Transverse colon (tissue), 4 donors: Measurements from ENCODE around the gene KIF20B. TPM values are rescaled to one million over a fixed set of nuclear protein-coding genes. Genes with fewer than 3 reads are reported as not detected.

Experiments
- DNase-seq: peaks from one replicate; pipeline ENCODE4 v3.0.0-alpha.2; 2019
- H3K27ac ChIP-seq, 4 donors: fragments of 200-600 bp; sonication (generic); 2 replicates each; pipeline ENCODE4 v1.5.1; 2016 to 2018; ENCODE audit warnings: inconsistent platforms in 4 of 4
- H3K27me3 ChIP-seq: fragments of 200-600 bp; sonication (generic); 2 replicates; pipeline ENCODE4 v1.5.1; 2017; ENCODE audit warnings: inconsistent platforms
- H3K36me3 ChIP-seq, 4 donors: fragments of 200-600 bp; sonication (generic); 2 replicates each; pipeline ENCODE4 v1.5.1; 2017 to 2019; ENCODE audit warnings: inconsistent platforms in 4 of 4
- H3K4me1 ChIP-seq, 4 donors: fragments of 200-600 bp; sonication (generic); 2 replicates each; pipeline ENCODE4 v1.5.1; 2017 to 2020; ENCODE audit warnings: inconsistent platforms in 4 of 4
- H3K4me3 ChIP-seq, 4 donors: fragments of 200-600 bp; sonication (generic); 1 replicate in 1 of 4; 2 replicates in 3 of 4; pipeline versions ENCODE4 v1.5.1 to v1.6.1; 2017 to 2019; ENCODE audit warnings: inconsistent platforms in 4 of 4
- H3K9me3 ChIP-seq, 2 donors: fragments of 200-600 bp; sonication (generic); 2 replicates each; pipeline ENCODE4 v1.5.1; 2017 to 2019; ENCODE audit warnings: inconsistent platforms in 2 of 2
- CTCF ChIP-seq, 5 experiments: fragments of 200-600 bp in 3 of 5; fragments of 450-650 bp in 2 of 5; sonication (generic) in 3 of 5; IDR thresholded peaks; 1 replicate in 2 of 5; 2 replicates in 3 of 5; pipeline ENCODE4 v1.5.1; 2016 to 2017; ENCODE audit warnings: antibody characterized with exemption in 5 of 5, inconsistent platforms in 3 of 5, mild to moderate bottlenecking in 2 of 5, moderate library complexity in 1 of 5
- EP300 ChIP-seq: sonication (generic); formaldehyde crosslinking; IDR thresholded peaks from one replicate; pipeline ENCODE4 v1.6.1; 2017; ENCODE audit warnings: antibody characterized with exemption, low read depth
- POLR2A ChIP-seq: fragments of 450-650 bp; IDR thresholded peaks from one replicate; pipeline ENCODE4 v1.6.1; 2016; ENCODE audit warnings: antibody characterized with exemption, mild to moderate bottlenecking, moderate library complexity
- POLR2AphosphoS5 ChIP-seq, 3 donors: sonication (generic); formaldehyde crosslinking; IDR thresholded peaks; one replicate each; pipeline ENCODE4 v1.6.1; 2016; ENCODE audit warnings: antibody characterized with exemption in 3 of 3
- WGBS, 2 donors: methylation state at CpG; one replicate each; pipeline ENCODE4 v1.1.5; 2018; ENCODE audit warnings: low coverage in 1 of 2; 5-methylcytosine and 5-hydroxymethylcytosine counted together
- in situ Hi-C, 4 donors: fragments of 200-750 bp; cut with MboI; loops; one replicate each; pipeline versions ENCODE4 v1.15.0 to v1.15.1; 2017; ENCODE audit warnings: low sequenced_read_pairs in 3 of 4, low pct_ligation_motif_present in 1 of 4, low pct_unique_long_range_greater_than_20kb in 1 of 4
- intact Hi-C: fragments of 100-400 bp; cut with DNase I; formaldehyde crosslinking; loops from one replicate; pipeline ENCODE4 v1.15.1; 2023; ENCODE audit warnings: low total_unique reads
- total RNA-seq, 4 donors: library from RNA; depleted of rRNA; stranded (reverse); fragments of >200 nt; gene quantifications; one replicate each; pipeline ENCODE4 v1.1.0, GENCODE V29; 2016

The KIF20B gene, protein sequence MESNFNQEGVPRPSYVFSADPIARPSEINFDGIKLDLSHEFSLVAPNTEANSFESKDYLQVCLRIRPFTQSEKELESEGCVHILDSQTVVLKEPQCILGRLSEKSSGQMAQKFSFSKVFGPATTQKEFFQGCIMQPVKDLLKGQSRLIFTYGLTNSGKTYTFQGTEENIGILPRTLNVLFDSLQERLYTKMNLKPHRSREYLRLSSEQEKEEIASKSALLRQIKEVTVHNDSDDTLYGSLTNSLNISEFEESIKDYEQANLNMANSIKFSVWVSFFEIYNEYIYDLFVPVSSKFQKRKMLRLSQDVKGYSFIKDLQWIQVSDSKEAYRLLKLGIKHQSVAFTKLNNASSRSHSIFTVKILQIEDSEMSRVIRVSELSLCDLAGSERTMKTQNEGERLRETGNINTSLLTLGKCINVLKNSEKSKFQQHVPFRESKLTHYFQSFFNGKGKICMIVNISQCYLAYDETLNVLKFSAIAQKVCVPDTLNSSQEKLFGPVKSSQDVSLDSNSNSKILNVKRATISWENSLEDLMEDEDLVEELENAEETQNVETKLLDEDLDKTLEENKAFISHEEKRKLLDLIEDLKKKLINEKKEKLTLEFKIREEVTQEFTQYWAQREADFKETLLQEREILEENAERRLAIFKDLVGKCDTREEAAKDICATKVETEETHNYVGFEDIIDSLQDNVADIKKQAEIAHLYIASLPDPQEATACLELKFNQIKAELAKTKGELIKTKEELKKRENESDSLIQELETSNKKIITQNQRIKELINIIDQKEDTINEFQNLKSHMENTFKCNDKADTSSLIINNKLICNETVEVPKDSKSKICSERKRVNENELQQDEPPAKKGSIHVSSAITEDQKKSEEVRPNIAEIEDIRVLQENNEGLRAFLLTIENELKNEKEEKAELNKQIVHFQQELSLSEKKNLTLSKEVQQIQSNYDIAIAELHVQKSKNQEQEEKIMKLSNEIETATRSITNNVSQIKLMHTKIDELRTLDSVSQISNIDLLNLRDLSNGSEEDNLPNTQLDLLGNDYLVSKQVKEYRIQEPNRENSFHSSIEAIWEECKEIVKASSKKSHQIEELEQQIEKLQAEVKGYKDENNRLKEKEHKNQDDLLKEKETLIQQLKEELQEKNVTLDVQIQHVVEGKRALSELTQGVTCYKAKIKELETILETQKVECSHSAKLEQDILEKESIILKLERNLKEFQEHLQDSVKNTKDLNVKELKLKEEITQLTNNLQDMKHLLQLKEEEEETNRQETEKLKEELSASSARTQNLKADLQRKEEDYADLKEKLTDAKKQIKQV (N-terminal part only)
- 1 to 10 TPM in 3 of 4 donors, under 1 TPM in 1; 0.37 to 3.3 (median 2.5) TPM for total RNA-seq

DNA sequence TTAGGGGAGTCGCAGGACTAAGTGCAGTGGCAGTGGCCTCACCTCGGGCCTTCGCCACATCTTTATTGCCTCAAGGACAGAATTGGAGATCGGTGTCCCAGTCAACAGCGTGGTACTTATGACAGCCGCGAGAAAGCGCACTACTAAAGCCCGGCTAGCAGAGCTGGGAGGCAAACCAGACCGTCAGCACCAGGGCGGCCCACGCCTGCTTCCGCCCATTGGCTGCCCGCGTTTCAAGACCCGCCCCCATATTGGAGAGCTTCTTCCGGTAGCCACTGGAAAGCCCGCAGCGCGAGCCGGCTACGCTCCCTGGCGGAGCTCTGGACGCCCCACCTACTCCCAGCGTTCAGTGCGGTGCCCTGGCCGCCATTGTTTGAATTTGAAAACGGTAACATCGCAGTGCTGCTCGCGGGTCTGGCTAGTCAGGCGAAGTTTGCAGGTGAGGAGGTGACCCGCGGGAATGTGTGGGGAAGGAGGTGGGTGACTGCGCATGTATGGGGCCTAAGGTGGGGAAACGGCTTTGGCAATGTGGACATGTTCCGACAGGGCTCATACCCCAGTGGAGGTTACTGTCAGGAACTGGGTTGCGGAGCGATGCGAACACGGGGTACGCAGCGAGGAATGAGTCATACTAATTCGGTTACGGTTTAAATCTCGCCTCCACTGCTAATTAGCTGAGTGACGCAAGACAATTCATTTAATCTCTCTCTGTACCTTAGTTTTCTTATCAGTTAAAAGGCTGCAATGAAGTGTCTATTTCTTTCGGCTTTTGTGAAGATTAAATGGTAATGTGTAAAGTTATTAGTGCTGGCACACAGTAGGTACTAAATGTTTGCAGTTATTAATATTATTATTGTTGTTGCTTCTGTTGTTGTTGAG lies at the start of gene KIF20B:
Gene KIF20B, plus strand, starts transcription at position 349 of the 879 bp plus-strand sequence. CDS start 3,705 bp downstream, outside the sequence.
- intact Hi-C loops, result loop anchor here (5.0 kb wide), 1 partner anchor 59 kb away; no protein-coding TSS in a partner anchor
- Histone ChIP-seq H3K4me1 (peaks cover 5 to 30% (median 9%) of the 10 kb centered on the region in 4 donors), H3K27me3 (no peaks in the 10 kb centered on the region), H3K27ac (peak within 1 kb of the TSS; percentile 80 to 87 (median 84)), H3K4me3 (peak within 1 kb of the TSS; percentile 50 to 71 (median 54)), H3K9me3 (no peaks in the 10 kb centered on the region), H3K36me3 (no peaks in the 10 kb centered on the region)
- WGBS, 2 donors, result 0 to 1% methylated on average over 4 to 37 of the region's 48 CpGs
- TF ChIP-seq EP300, result no peak
- peak; percentile 41 to 85 (median 84) for TF ChIP-seq POLR2AphosphoS5 (IDR thresholded peaks at IDR 0.05)
- TF ChIP-seq CTCF (IDR thresholded peaks at IDR 0.05), result peak in 4 of 5 experiments; percentile 23 to 74 (median 38)
- peak; percentile 75 for TF ChIP-seq POLR2A
- peak; percentile 96 for DNase-seq
- in situ Hi-C loops, result no loop called here

GRCh38 chr10:89651916-89652573 lies 49.3 kb upstream of the KIF20B start:
- TF ChIP-seq POLR2AphosphoS5 (IDR thresholded peaks at IDR 0.05) (no peak), EP300 (no peak), CTCF (IDR thresholded peaks at IDR 0.05) (no peak), POLR2A (no peak)
- in situ Hi-C loops, result no loop called here
- no peak overlapping the region for H3K4me3 ChIP-seq
- peaks cover 0 to 10% (median 0%) of the 10 kb centered on the region in 4 donors for H3K4me1 ChIP-seq
- WGBS, 2 donors, result 69 to 77% methylated on average over 3 of the region's 3 CpGs
- H3K9me3 ChIP-seq, result no peaks in the 10 kb centered on the region
- H3K27ac ChIP-seq, result no peak overlapping the region
- intact Hi-C loops, result no loop called here
- H3K36me3 ChIP-seq, result no peaks in the 10 kb centered on the region
- no peak for DNase-seq
- no peaks in the 10 kb centered on the region for H3K27me3 ChIP-seq

- no peak for DNase-seq
These were observed 48.5 kb upstream of the KIF20B start for GRCh38 chr10:89652806-89653370.

More at GRCh38 chr10:89652806-89653370, 48.5 kb upstream of the KIF20B start:
- Histone ChIP-seq H3K36me3 (no peaks in the 10 kb centered on the region), H3K4me1 (peaks cover 0 to 4% (median 0%) of the 10 kb centered on the region in 4 donors), H3K4me3 (no peak overlapping the region), H3K9me3 (no peaks in the 10 kb centered on the region), H3K27ac (no peak overlapping the region), H3K27me3 (no peaks in the 10 kb centered on the region)
- WGBS, 2 donors, result 100% methylated on average over 3 of the region's 3 CpGs; no CpG with 5 or more reads in 1 of the 2 donors
- TF ChIP-seq CTCF (IDR thresholded peaks at IDR 0.05) (no peak), EP300 (no peak), POLR2A (no peak), POLR2AphosphoS5 (IDR thresholded peaks at IDR 0.05) (no peak)
- in situ Hi-C loops, result no loop called here
- intact Hi-C loops, result no loop called here
